Measurements from ENCODE around the gene CAPN2.

The CAPN2 gene

DNA sequence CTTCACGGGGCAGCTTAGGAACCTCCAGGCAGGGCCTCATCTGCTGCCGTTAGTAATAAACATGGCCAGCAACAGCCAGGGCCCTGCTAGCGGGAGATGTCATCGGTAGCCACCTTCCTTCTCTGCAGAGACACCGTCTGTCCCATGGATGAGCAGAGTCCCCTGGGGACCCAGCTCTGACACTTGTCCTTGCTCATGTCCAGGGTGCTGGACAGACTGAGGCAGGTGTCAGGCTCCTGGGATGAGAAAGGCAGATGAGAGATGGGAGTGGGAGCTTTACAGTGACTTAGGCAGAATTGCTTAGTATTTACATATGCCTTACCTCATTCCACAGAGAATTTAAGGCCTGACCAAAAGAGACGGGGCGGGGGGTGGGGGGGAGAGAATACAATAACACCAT is 25.0 kb downstream of the CAPN2 start:
- no peak for ATAC-seq
- TF ChIP-seq CSRNP3 (CRISPR knock-in tag; IDR thresholded peaks at IDR 0.05) (no peak), ZNF565 (CRISPR knock-in tag; conservative IDR thresholded peaks at IDR 0.05; ENCODE audit: low read depth) (no peak), RARB (CRISPR knock-in tag; IDR thresholded peaks at IDR 0.05) (no peak)
- TF ChIP-seq, protein P1, sequence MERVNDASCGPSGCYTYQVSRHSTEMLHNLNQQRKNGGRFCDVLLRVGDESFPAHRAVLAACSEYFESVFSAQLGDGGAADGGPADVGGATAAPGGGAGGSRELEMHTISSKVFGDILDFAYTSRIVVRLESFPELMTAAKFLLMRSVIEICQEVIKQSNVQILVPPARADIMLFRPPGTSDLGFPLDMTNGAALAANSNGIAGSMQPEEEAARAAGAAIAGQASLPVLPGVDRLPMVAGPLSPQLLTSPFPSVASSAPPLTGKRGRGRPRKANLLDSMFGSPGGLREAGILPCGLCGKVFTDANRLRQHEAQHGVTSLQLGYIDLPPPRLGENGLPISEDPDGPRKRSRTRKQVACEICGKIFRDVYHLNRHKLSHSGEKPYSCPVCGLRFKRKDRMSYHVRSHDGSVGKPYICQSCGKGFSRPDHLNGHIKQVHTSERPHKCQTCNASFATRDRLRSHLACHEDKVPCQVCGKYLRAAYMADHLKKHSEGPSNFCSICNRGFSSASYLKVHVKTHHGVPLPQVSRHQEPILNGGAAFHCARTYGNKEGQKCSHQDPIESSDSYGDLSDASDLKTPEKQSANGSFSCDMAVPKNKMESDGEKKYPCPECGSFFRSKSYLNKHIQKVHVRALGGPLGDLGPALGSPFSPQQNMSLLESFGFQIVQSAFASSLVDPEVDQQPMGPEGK (CRISPR knock-in tag; IDR thresholded peaks at IDR 0.05; ENCODE audit: borderline replicate concordance): no peak

DNA sequence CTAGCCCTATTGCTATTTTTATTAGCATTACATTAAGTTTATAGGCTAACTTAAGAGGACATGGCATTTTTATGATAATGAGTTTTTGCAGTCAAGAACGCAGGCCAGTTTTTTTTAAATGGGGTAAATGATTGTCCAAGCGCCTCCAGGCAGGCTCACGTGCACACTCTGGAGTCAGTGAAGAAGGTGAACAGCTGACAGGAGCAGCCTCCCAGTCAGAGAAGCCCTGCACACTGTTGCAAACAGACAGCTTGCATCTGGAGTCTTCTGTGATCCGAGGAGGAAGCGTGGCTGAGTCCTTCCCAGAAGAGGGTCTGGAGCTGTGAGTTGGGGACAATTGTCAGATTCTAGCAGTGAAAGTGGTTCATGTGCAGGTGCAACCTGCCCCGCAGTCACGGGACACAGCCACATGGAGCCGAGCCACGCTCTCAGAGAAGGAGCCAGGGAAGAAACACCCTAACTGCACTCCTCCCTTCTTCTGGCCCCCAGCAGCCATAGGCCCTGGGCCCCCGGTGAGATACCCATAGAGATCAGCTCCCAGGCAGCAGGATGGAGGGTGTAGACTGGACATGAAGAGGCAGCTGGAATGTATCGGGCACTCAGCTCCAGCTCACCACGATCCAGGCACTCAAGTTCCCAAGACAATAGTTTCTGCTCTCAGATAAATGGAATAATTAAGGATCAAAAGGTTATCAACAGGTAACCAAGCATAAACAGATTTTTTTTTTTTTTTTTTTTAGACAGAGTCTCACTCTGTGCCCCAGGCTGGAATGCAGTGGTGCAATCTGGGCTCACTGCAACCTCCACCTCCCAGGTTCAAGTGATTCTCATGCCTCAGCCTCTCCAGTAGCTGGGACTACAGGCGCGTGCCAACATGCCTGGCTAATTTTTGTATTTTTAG is 26.4 kb downstream of the CAPN2 start:
- ATAC-seq: no peak
- no peak for TF ChIP-seq OSR1 (CRISPR knock-in tag; IDR thresholded peaks at IDR 0.05)
- TF ChIP-seq TCF4 (CRISPR knock-in tag; IDR thresholded peaks at IDR 0.05; ENCODE audit: borderline replicate concordance): no peak
- no peak for TF ChIP-seq SNAI2 (CRISPR knock-in tag; IDR thresholded peaks at IDR 0.05)
- no peak for TF ChIP-seq ZNF8 (CRISPR knock-in tag; IDR thresholded peaks at IDR 0.05)
- TF ChIP-seq TOX (CRISPR knock-in tag; IDR thresholded peaks at IDR 0.05; ENCODE audit: borderline replicate concordance): no peak
- no peak for TF ChIP-seq ZC3H10 (CRISPR knock-in tag; IDR thresholded peaks at IDR 0.05)
- TF ChIP-seq RARB (CRISPR knock-in tag; IDR thresholded peaks at IDR 0.05): no peak
- no peak for TF ChIP-seq POU6F1 (CRISPR knock-in tag; IDR thresholded peaks at IDR 0.05; ENCODE audit: borderline replicate concordance, low read depth)
- TF ChIP-seq, protein P1 (CRISPR knock-in tag; IDR thresholded peaks at IDR 0.05; ENCODE audit: borderline replicate concordance): no peak
- no peak for TF ChIP-seq ZFP30 (CRISPR knock-in tag; IDR thresholded peaks at IDR 0.05)
- TF ChIP-seq GLIS3 (CRISPR knock-in tag; IDR thresholded peaks at IDR 0.05): no peak
- no peak for TF ChIP-seq ZNF565 (CRISPR knock-in tag; conservative IDR thresholded peaks at IDR 0.05; ENCODE audit: low read depth)
- TF ChIP-seq CSDC2 (CRISPR knock-in tag; IDR thresholded peaks at IDR 0.05): no peak
- no peak for TF ChIP-seq ARNTL (CRISPR knock-in tag; IDR thresholded peaks at IDR 0.05; ENCODE audit: borderline replicate concordance, low read depth)
- no peak for TF ChIP-seq ISL1 (CRISPR knock-in tag; IDR thresholded peaks at IDR 0.05)

DNA sequence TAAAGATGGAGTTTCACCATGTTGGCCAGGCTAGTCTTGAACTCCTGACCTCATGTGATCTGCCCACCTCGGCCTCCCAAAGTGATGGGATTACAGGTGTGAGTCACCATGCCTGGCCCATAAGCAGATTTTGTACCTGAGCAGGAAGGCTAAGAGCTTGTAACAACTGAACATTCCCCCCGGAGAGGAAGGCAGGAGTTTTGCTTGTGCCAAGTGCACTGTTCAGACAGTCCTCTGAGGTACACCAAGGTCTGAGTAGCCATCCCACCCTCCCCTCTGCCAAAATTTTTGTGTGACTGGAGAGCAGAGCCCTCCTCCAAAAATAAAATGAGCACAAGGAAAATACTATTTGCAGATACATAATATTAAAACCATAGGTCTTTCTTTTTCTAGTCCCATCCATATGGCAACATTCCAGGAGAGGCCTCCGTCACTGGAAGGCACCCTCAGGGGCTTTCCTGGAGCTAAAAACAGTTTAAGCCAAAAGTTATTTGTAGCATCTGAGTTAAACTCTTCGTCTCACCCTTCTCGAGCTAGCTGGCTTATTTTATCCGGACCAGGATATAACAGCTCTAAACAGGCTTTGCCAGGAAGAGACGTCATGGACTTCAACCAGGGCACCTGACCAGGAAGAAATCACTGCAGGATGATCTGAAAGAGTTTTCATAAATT is 27.2 kb downstream of the CAPN2 start:
- no peak for ATAC-seq
- TF ChIP-seq, protein P2, sequence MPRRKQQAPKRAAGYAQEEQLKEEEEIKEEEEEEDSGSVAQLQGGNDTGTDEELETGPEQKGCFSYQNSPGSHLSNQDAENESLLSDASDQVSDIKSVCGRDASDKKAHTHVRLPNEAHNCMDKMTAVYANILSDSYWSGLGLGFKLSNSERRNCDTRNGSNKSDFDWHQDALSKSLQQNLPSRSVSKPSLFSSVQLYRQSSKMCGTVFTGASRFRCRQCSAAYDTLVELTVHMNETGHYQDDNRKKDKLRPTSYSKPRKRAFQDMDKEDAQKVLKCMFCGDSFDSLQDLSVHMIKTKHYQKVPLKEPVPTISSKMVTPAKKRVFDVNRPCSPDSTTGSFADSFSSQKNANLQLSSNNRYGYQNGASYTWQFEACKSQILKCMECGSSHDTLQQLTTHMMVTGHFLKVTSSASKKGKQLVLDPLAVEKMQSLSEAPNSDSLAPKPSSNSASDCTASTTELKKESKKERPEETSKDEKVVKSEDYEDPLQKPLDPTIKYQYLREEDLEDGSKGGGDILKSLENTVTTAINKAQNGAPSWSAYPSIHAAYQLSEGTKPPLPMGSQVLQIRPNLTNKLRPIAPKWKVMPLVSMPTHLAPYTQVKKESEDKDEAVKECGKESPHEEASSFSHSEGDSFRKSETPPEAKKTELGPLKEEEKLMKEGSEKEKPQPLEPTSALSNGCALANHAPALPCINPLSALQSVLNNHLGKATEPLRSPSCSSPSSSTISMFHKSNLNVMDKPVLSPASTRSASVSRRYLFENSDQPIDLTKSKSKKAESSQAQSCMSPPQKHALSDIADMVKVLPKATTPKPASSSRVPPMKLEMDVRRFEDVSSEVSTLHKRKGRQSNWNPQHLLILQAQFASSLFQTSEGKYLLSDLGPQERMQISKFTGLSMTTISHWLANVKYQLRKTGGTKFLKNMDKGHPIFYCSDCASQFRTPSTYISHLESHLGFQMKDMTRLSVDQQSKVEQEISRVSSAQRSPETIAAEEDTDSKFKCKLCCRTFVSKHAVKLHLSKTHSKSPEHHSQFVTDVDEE (CRISPR knock-in tag; IDR thresholded peaks at IDR 0.05): no peak
- TF ChIP-seq ZNF70 (CRISPR knock-in tag; IDR thresholded peaks at IDR 0.05): no peak
- no peak for TF ChIP-seq CSRNP3 (CRISPR knock-in tag; IDR thresholded peaks at IDR 0.05)
- no peak for TF ChIP-seq ZFP30 (CRISPR knock-in tag; IDR thresholded peaks at IDR 0.05)
- TF ChIP-seq ISL1 (CRISPR knock-in tag; IDR thresholded peaks at IDR 0.05): no peak
- TF ChIP-seq ZFP3 (CRISPR knock-in tag; IDR thresholded peaks at IDR 0.05): no peak
- no peak for TF ChIP-seq POU6F1 (CRISPR knock-in tag; IDR thresholded peaks at IDR 0.05; ENCODE audit: borderline replicate concordance, low read depth)
- TF ChIP-seq RARB (CRISPR knock-in tag; IDR thresholded peaks at IDR 0.05): no peak
- TF ChIP-seq ZNF8 (CRISPR knock-in tag; IDR thresholded peaks at IDR 0.05): no peak
- no peak for TF ChIP-seq CSDC2 (CRISPR knock-in tag; IDR thresholded peaks at IDR 0.05)
- no peak for TF ChIP-seq PPARA (CRISPR knock-in tag; IDR thresholded peaks at IDR 0.05; ENCODE audit: borderline replicate concordance)
- no peak for TF ChIP-seq ESRRG (CRISPR knock-in tag; IDR thresholded peaks at IDR 0.05)
- TF ChIP-seq TOX (CRISPR knock-in tag; IDR thresholded peaks at IDR 0.05; ENCODE audit: borderline replicate concordance): no peak
- TF ChIP-seq BACH2 (CRISPR knock-in tag; IDR thresholded peaks at IDR 0.05; ENCODE audit: borderline replicate concordance): no peak
- no peak for TF ChIP-seq ARNTL (CRISPR knock-in tag; IDR thresholded peaks at IDR 0.05; ENCODE audit: borderline replicate concordance, low read depth)

Data from SK-N-SH treated with all-trans-retinoic acid at 6 μM for 48 hours (cell line).